Activated T-helper 1 cell treated with anti-CD3 and anti-CD28 coated beads, Interleukin-12 subunit alpha, Interleukin-12 subunit beta, Interleukin-2, Interleukin-4 antibody, amounts not matched to agents 30 ng/mL and 10 ng/mL and 1 ng/mL, durations not matched to agents 14 hours and 24 hours and 36 hours (primary cell): Measurements from ENCODE around the gene DDIT3. TPM values are rescaled to one million over a fixed set of nuclear protein-coding genes. Genes with fewer than 3 reads are reported as not detected.
A peak's percentile ranks its signal among the peaks of the same experiment; 100 is the strongest.
"Not testable (repeated sequence)": the region's sequence is repeated elsewhere in the genome, so short reads cannot be mapped to it uniquely, and the experiment has no call there.

ENCODE experiments used
- DNase-seq: peaks from one replicate; pipeline ENCODE4 v3.0.0; 2021; ENCODE audit warnings: low spot score
- H3K27ac Mint-ChIP-seq: one replicate; pipeline ENCODE4 v1.8.0; 2021; ENCODE audit warnings: mild to moderate bottlenecking, mixed read lengths
- H3K27me3 Mint-ChIP-seq: one replicate; pipeline ENCODE4 v1.8.0; 2022; ENCODE audit warnings: mild to moderate bottlenecking, moderate library complexity, mixed read lengths; ENCODE audit not compliant: insufficient read depth
- H3K36me3 Mint-ChIP-seq: one replicate; pipeline ENCODE4 v1.8.0; 2021; ENCODE audit warnings: low read depth, mixed read lengths
- H3K4me1 Mint-ChIP-seq: one replicate; pipeline ENCODE4 v1.8.0; 2021; ENCODE audit warnings: low read depth, mixed read lengths
- H3K4me3 Mint-ChIP-seq: one replicate; pipeline ENCODE4 v1.8.0; 2021; ENCODE audit warnings: mild to moderate bottlenecking, moderate library complexity, mixed read lengths
- H3K9me3 Mint-ChIP-seq: one replicate; pipeline ENCODE4 v1.8.0; 2021; ENCODE audit warnings: mixed read lengths
- intact Hi-C: fragments of 100-400 bp; cut with micrococcal nuclease; formaldehyde crosslinking; loops from one replicate; pipeline ENCODE4 v1.15.1; 2024
- total RNA-seq: library from RNA; stranded (reverse); gene quantifications from 2 replicates; pipeline ENCODE4 v1.2.3, GENCODE V29; 2022

The DDIT3 gene
- total RNA-seq, 1 donor from 2014 or later: 18.1 TPM

- no peaks in the 10 kb centered on the region for H3K9me3 Mint-ChIP-seq
- peak overlapping the region; percentile 74 for H3K27ac Mint-ChIP-seq
- peaks cover 33% of the 10 kb centered on the region for H3K4me1 Mint-ChIP-seq
- no peaks in the 10 kb centered on the region for H3K27me3 Mint-ChIP-seq
- H3K4me3 Mint-ChIP-seq: no peak overlapping the region
- intact Hi-C loops: no loop called here
- peaks cover 64% of the 10 kb centered on the region for H3K36me3 Mint-ChIP-seq
- no peak for DNase-seq
These were observed 7.6 kb downstream of the DDIT3 start for GRCh38 chr12:57512665-57513064.

- peaks cover 55% of the 10 kb centered on the region for H3K36me3 Mint-ChIP-seq
- H3K27ac Mint-ChIP-seq: peak overlapping the region; percentile 70
- H3K4me3 Mint-ChIP-seq: no peak overlapping the region
- no peaks in the 10 kb centered on the region for H3K9me3 Mint-ChIP-seq
- H3K4me1 Mint-ChIP-seq: peaks cover 24% of the 10 kb centered on the region
- intact Hi-C loops: no loop called here
- H3K27me3 Mint-ChIP-seq: no peaks in the 10 kb centered on the region
- DNase-seq: no peak
These were observed 8.6 kb downstream of the DDIT3 start for GRCh38 chr12:57511588-57512325.

- Mint-ChIP-seq H3K36me3 (peaks cover 54% of the 10 kb centered on the region), H3K4me3 (no peak overlapping the region), H3K4me1 (peaks cover 20% of the 10 kb centered on the region), H3K27ac (no peak overlapping the region), H3K9me3 (no peaks in the 10 kb centered on the region), H3K27me3 (no peaks in the 10 kb centered on the region)
- intact Hi-C loops: no loop called here
- no peak for DNase-seq
These were observed 9.2 kb downstream of the DDIT3 start for GRCh38 chr12:57511161-57511560.

DNA sequence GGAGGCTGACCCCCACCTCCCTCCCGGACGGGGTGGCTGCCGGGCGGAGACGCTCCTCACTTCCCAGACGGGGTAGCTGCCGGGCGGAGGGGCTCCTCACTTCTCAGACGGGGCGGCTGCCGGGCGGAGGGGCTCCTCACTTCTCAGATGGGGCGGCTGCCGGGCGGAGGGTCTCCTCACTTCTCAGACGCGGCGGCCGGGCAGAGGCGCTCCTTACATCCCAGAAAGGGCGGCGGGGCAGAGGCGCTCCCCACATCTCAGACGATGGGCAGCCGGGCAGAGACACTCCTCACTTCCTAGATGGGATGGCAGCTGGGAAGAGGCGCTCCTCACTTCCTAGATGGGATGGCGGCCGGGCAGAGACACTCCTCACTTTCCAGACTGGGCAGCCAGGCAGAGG lies 12.5 kb downstream of the DDIT3 start:
- Mint-ChIP-seq H3K36me3 (peaks cover 45% of the 10 kb centered on the region), H3K4me1 (peaks cover 14% of the 10 kb centered on the region)
- DNase-seq, intact Hi-C loops, H3K4me3 Mint-ChIP-seq, H3K27ac Mint-ChIP-seq, H3K27me3 Mint-ChIP-seq, H3K9me3 Mint-ChIP-seq: not testable (repeated sequence)

GRCh38 chr12:57506541-57506940 lies 13.8 kb downstream of the DDIT3 start:
- H3K27ac Mint-ChIP-seq, DNase-seq, H3K27me3 Mint-ChIP-seq, H3K4me3 Mint-ChIP-seq, intact Hi-C loops, H3K4me1 Mint-ChIP-seq, H3K9me3 Mint-ChIP-seq: not testable (repeated sequence)
- peaks cover 38% of the 10 kb centered on the region for H3K36me3 Mint-ChIP-seq

DNA sequence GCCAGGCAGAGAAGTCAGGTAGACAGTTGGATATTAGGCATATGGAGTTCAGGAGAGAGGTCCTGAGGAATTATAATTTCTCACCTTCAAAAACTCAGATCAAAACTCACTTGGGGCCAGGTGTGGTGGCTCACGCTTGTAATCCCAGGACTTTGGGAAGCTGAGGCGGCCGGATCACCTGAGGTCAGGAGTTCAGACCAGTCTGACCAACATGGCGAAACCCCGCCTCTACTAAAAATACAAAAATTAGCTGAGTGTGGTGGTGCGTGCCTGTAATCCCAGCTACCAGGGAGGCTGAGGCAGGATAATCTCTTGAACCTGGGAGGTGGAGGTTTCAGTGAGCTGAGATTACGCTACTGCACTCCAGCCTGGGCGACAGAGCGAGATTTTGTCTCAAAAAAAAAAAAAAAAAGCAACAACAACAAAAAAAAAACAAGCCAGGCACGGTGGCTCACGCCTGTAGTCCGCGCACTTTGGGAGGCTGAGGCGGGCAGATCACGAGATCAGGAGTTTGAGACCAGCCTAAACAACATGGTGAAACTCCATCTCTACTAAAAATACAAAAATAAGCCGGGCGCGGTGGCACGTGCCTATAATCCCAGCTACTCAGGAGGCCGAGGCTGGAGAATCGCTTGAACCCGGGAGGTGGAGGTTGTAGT lies 17.9 kb downstream of the DDIT3 start:
- intact Hi-C loops, H3K4me1 Mint-ChIP-seq, H3K27me3 Mint-ChIP-seq, DNase-seq, H3K27ac Mint-ChIP-seq, H3K4me3 Mint-ChIP-seq, H3K9me3 Mint-ChIP-seq: not testable (repeated sequence)
- peaks cover 53% of the 10 kb centered on the region for H3K36me3 Mint-ChIP-seq

DNA sequence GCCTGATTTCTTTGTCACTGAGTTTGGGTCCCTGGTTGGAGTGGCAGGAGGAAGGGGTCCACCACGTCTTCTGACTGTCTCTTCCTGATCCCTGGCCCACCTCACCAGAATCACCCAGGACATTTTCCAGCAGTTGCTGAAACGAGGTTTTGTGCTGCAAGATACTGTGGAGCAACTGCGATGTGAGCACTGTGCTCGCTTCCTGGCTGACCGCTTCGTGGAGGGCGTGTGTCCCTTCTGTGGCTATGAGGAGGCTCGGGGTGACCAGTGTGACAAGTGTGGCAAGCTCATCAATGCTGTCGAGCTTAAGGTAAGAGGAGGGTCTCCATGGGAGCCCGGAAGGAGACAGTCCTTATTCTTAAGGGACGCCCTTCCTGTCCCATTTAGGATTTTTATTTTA lies 20.1 kb downstream of the DDIT3 start:
- Mint-ChIP-seq H3K36me3 (peaks cover 57% of the 10 kb centered on the region), H3K4me1 (peaks cover 8% of the 10 kb centered on the region), H3K4me3 (no peak overlapping the region), H3K9me3 (no peaks in the 10 kb centered on the region), H3K27ac (no peak overlapping the region), H3K27me3 (no peaks in the 10 kb centered on the region)
- intact Hi-C loops: no loop called here
- no peak for DNase-seq

DNA sequence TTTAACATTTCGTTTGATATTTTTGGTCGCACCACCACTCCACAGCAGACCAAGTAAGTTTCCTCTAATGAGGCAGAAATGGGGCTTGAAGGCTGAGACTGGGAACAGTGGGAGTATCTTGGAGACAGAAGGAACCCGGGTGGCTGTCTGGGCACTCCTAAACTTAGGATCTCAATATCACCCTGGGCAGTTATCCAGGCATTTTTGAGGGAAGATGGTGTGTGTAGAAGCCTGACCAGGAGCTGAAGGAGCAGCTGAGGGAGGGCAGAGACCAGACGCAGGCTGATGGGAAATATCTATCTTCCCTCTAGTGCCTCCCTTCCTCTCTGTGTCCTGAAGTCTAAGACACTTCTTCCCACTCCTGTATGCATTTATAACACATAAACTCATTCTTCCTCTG lies 21.7 kb downstream of the DDIT3 start:
- H3K9me3 Mint-ChIP-seq: no peaks in the 10 kb centered on the region
- no peak overlapping the region for H3K4me3 Mint-ChIP-seq
- peaks cover 49% of the 10 kb centered on the region for H3K36me3 Mint-ChIP-seq
- intact Hi-C loops: no loop called here
- no peaks in the 10 kb centered on the region for H3K27me3 Mint-ChIP-seq
- H3K27ac Mint-ChIP-seq: no peak overlapping the region
- H3K4me1 Mint-ChIP-seq: peaks cover 8% of the 10 kb centered on the region
- DNase-seq: no peak

- no peak overlapping the region for H3K27ac Mint-ChIP-seq
- peaks cover 8% of the 10 kb centered on the region for H3K4me1 Mint-ChIP-seq
- H3K36me3 Mint-ChIP-seq: peaks cover 49% of the 10 kb centered on the region
- intact Hi-C loops: no loop called here
- H3K27me3 Mint-ChIP-seq: no peaks in the 10 kb centered on the region
- no peak overlapping the region for H3K4me3 Mint-ChIP-seq
- DNase-seq: no peak
- no peaks in the 10 kb centered on the region for H3K9me3 Mint-ChIP-seq
These were observed 22.2 kb downstream of the DDIT3 start for GRCh38 chr12:57498132-57498502.

DNA sequence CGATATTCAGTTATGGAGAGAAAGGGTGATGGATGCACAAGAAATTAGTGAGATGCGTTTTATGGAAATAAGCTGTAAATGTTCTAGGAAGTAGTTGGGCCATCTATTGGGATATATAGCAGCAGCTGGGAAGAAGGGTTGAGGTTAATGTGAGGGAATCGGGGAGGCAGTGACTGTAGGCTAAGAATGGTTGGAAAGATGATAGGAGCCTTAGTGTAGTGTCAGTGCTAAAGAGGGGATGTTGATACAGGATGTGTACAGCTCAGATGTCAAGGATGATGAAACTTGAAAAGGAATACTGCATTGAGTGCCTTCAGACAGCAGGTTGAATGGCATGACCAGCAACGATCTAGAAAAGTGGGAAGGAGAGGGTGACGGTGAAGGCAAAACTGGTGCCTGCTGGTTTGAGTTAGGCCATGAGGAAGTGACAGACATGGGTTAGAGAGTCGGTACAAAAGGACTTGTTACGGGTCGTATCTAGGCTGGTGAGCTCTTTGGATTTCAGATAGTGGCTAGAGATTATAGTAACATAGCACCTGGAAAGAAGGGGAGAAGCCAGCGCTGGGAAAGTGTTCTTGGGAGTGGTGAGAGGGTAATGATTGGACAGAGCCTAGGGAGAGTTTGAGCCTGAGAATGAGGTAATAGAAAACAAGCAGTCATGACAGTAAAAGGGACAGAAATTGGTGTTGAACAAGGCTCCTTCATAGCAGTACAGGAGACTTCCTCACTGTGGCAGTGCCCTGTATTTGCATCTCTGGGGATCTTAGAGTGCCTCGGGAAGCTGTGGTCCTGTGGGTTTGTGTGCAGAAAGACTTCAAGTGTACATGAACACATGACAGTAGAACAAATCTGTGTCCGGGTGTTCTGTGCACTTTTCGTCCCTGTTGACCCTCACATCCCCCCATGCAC lies 22.8 kb downstream of the DDIT3 start:
- intact Hi-C loops: no loop called here
- DNase-seq: no peak
- no peaks in the 10 kb centered on the region for H3K9me3 Mint-ChIP-seq
- H3K27ac Mint-ChIP-seq: peak overlapping the region; percentile 24
- H3K36me3 Mint-ChIP-seq: peaks cover 52% of the 10 kb centered on the region
- no peaks in the 10 kb centered on the region for H3K27me3 Mint-ChIP-seq
- no peak overlapping the region for H3K4me3 Mint-ChIP-seq
- peaks cover 8% of the 10 kb centered on the region for H3K4me1 Mint-ChIP-seq

GRCh38 chr12:57496822-57497221 lies 23.5 kb downstream of the DDIT3 start:
- no peak for DNase-seq
- intact Hi-C loops: no loop called here
- no peaks in the 10 kb centered on the region for H3K27me3 Mint-ChIP-seq
- H3K36me3 Mint-ChIP-seq: peaks cover 51% of the 10 kb centered on the region
- no peaks in the 10 kb centered on the region for H3K9me3 Mint-ChIP-seq
- peak overlapping the region; percentile 10 for H3K27ac Mint-ChIP-seq
- no peak overlapping the region for H3K4me3 Mint-ChIP-seq
- H3K4me1 Mint-ChIP-seq: peaks cover 8% of the 10 kb centered on the region

- H3K36me3 Mint-ChIP-seq: peaks cover 54% of the 10 kb centered on the region
- H3K9me3 Mint-ChIP-seq, intact Hi-C loops, H3K27me3 Mint-ChIP-seq, H3K4me3 Mint-ChIP-seq, H3K27ac Mint-ChIP-seq, DNase-seq: not testable (repeated sequence)
- H3K4me1 Mint-ChIP-seq: peaks cover 16% of the 10 kb centered on the region
These were observed 25.1 kb downstream of the DDIT3 start for GRCh38 chr12:57495051-57495701.
